GM19372 (cell line): ENCODE measurements around the gene ERGIC1.

ENCODE experiments used
- ATAC-seq: cut with Tn5 transposase; IDR thresholded peaks from one replicate; pipeline ENCODE4 v1.9.1; 2021; ENCODE audit warnings: mild to moderate bottlenecking, low read depth, moderate library complexity; ENCODE audit not compliant: unreplicated experiment

The ERGIC1 gene

GRCh38 chr5:172958331-172959046 lies 124.4 kb downstream of the ERGIC1 start:
- ATAC-seq: peak; percentile 59

- ATAC-seq: no peak
These were observed 126.1 kb downstream of the ERGIC1 start for GRCh38 chr5:172959824-172960799.

GRCh38 chr5:172969921-172970320 lies 135.9 kb downstream of the ERGIC1 start:
- ATAC-seq: no peak

- no peak for ATAC-seq
These were observed 137.4 kb downstream of the ERGIC1 start for GRCh38 chr5:172971482-172971881.

- no peak for ATAC-seq
These were observed 138.5 kb downstream of the ERGIC1 start for GRCh38 chr5:172972552-172972951.

- ATAC-seq: no peak
These were observed 139.3 kb downstream of the ERGIC1 start for GRCh38 chr5:172973127-172973916.

- ATAC-seq: no peak
These were observed 139.9 kb downstream of the ERGIC1 start for GRCh38 chr5:172973931-172974330.

- no peak for ATAC-seq
These were observed 141.2 kb downstream of the ERGIC1 start for GRCh38 chr5:172975289-172975688.

- ATAC-seq: no peak
These were observed 145.7 kb downstream of the ERGIC1 start for GRCh38 chr5:172979778-172980177.

- ATAC-seq: no peak
These were observed 147.9 kb downstream of the ERGIC1 start for GRCh38 chr5:172981931-172982330.

- ATAC-seq: peak; percentile 83
These were observed 149.6 kb downstream of the ERGIC1 start, which contains the start of gene ATP6V0E1 for GRCh38 chr5:172983542-172984243. ATP6V0E1 (plus strand) TSS chr5:172983771; CDS start chr5:172983861, 90 bp downstream.

- ATAC-seq: peak; percentile 55
These were observed 150.3 kb downstream of the ERGIC1 start for GRCh38 chr5:172984244-172984953.

- ATAC-seq: no peak
These were observed 151.5 kb downstream of the ERGIC1 start for GRCh38 chr5:172985596-172985995.

GRCh38 chr5:172988276-172988675 lies 154.2 kb downstream of the ERGIC1 start:
- ATAC-seq: no peak

- no peak for ATAC-seq
These were observed 156.7 kb downstream of the ERGIC1 start for GRCh38 chr5:172990776-172991175.

- ATAC-seq: no peak
These were observed 160.4 kb downstream of the ERGIC1 start for GRCh38 chr5:172994405-172994804.

GRCh38 chr5:172999372-172999973 lies 165.4 kb downstream of the ERGIC1 start:
- ATAC-seq: no peak

GRCh38 chr5:172999974-173000373 lies 165.9 kb downstream of the ERGIC1 start:
- ATAC-seq: no peak
